ENCODE measurements around the gene CP. TPM values are rescaled to one million over a fixed set of nuclear protein-coding genes. Genes with fewer than 3 reads are reported as not detected.

Gene CP
- total and polyA plus RNA-seq, 9 of the 15 experiments (the other 6 are each of a cell fraction or from before 2014, with no cell fraction given): 0.30 to 0.75 TPM; not detected in 7

GRCh38 chr3:149129326-149130205 lies 92.1 kb downstream of the CP start, which contains the start of gene HPS3 (continued):
- TF ChIP-seq USF1 (CRISPR knock-in tag; IDR thresholded peaks at IDR 0.05) (peak; percentile 95), POLR2AphosphoS5 (IDR thresholded peaks at IDR 0.05; ENCODE audit: control insufficient read depth, insufficient read depth, low read depth, low read length) (peak; percentile 64; the same call in 1 of the 2 replicates), ZC3H4 (CRISPR knock-in tag; IDR thresholded peaks at IDR 0.05; ENCODE audit: borderline replicate concordance) (no peak), NFRKB (IDR thresholded peaks at IDR 0.05; ENCODE audit: low read depth) (no peak), ZNF584 (CRISPR knock-in tag; IDR thresholded peaks at IDR 0.05; ENCODE audit: low read depth) (no peak), KLF13 (tag; IDR thresholded peaks at IDR 0.05; ENCODE audit: borderline replicate concordance, low read depth) (peak; percentile 93), CUX1 (CRISPR knock-in tag; IDR thresholded peaks at IDR 0.05) (no peak), HBP1 (CRISPR knock-in tag; IDR thresholded peaks at IDR 0.05) (no peak), POU5F1 (IDR thresholded peaks at IDR 0.05; ENCODE audit: borderline replicate concordance, low read depth, low read length, partially characterized antibody) (no peak), NBN (IDR thresholded peaks at IDR 0.05; ENCODE audit: low read depth) (no peak), SAFB (IDR thresholded peaks at IDR 0.05; ENCODE audit: borderline replicate concordance, low read depth, low read length) (no peak), CSDE1 (IDR thresholded peaks at IDR 0.05) (no peak), ETV5 (CRISPR knock-in tag; IDR thresholded peaks at IDR 0.05; ENCODE audit: low read depth) (no peak), ARID3A (IDR thresholded peaks at IDR 0.05; ENCODE audit: borderline replicate concordance, low read depth, low read length) (no peak), ZNF174 (CRISPR knock-in tag; IDR thresholded peaks at IDR 0.05) (no peak), PYGO2 (tag; IDR thresholded peaks at IDR 0.05) (no peak), ELF4 (CRISPR knock-in tag; IDR thresholded peaks at IDR 0.05) (peak; percentile 17; the same call in 1 of the 2 replicates)
